Panc1 (cell line): ENCODE results near the gene DIS3L2. TPM values are rescaled to one million over a fixed set of nuclear protein-coding genes. Genes with fewer than 3 reads are reported as not detected.

Experiments
- ATAC-seq: fragments of 200-7000 bp; cut with Tn5 transposase; 2 replicates; pipeline ENCODE4 v1.9.1; 2020; ENCODE audit warnings: mild to moderate bottlenecking, moderate library complexity
- BruUV-seq: library from RNA; stranded (reverse); fragments of 400-500 nt; replicated peaks from 2 replicates; lab custom pipeline; 2021; lab: Mats Ljungman, UMichigan
- CTCF ChIA-PET: fragments of 300-600 bp; sonication (Branson Sonifier 250); formaldehyde crosslinking; loops from one replicate; lab custom pipeline; 2022; ENCODE audit warnings: antibody characterized with exemption; lab: Charles Lee
- POLR2A ChIA-PET: fragments of 300-600 bp; sonication (Branson Sonifier 250); formaldehyde crosslinking; loops from one replicate; lab custom pipeline; 2022; ENCODE audit warnings: antibody characterized with exemption; lab: Charles Lee
- DNase-seq: peaks from one replicate; pipeline ENCODE4 v3.0.0-alpha.2; 2010; ENCODE audit warnings: low read depth, low spot score
- H3K27ac ChIP-seq: 2 replicates; pipeline ENCODE4 v1.5.1; 2011; ENCODE audit warnings: mild to moderate bottlenecking, low read length, inconsistent platforms
- H3K27me3 ChIP-seq: fragments of 200-500 bp; sonication (Bioruptor generic); 2 replicates; pipeline ENCODE4 v1.6.0; 2014; ENCODE audit warnings: low read length, inconsistent platforms; ENCODE audit not compliant: control insufficient read depth, insufficient read depth
- H3K36me3 ChIP-seq: fragments of 200-500 bp; sonication (Bioruptor generic); 2 replicates; pipeline ENCODE4 v1.5.1; 2014; ENCODE audit warnings: inconsistent platforms, mild to moderate bottlenecking, low read length, moderate library complexity; ENCODE audit not compliant: control insufficient read depth, insufficient read depth
- H3K4me1 ChIP-seq: 2 replicates; pipeline ENCODE4 v1.5.1; 2011; ENCODE audit warnings: inconsistent platforms, mild to moderate bottlenecking, low read length, moderate library complexity; ENCODE audit not compliant: control insufficient read depth, insufficient read depth
- H3K4me3 ChIP-seq, 2 experiments: 2 replicates each; pipeline ENCODE4 v1.5.1; 2011 to 2012; ENCODE audit warnings: low read depth in 2 of 2, low read length in 2 of 2, mild to moderate bottlenecking in 2 of 2, inconsistent platforms in 1 of 2, moderate library complexity in 1 of 2
- H3K9me3 ChIP-seq: fragments of 200-500 bp; sonication (Bioruptor generic); 2 replicates; pipeline ENCODE4 v1.5.1; 2014; ENCODE audit warnings: low read depth, mild to moderate bottlenecking, inconsistent platforms, low read length, moderate library complexity; ENCODE audit not compliant: control insufficient read depth, insufficient read depth
- POLR2AphosphoS5 ChIP-seq: IDR thresholded peaks from 2 replicates; pipeline ENCODE4 v1.6.1; 2012; ENCODE audit warnings: mild to moderate bottlenecking, low read depth, low read length, moderate library complexity
- SIN3A ChIP-seq: IDR thresholded peaks from 2 replicates; pipeline ENCODE4 v1.6.1; 2012; ENCODE audit warnings: low read depth, mild to moderate bottlenecking, low read length, moderate library complexity, borderline replicate concordance; ENCODE audit not compliant: insufficient read depth
- TCF7L2 ChIP-seq: IDR thresholded peaks from 2 replicates; pipeline ENCODE4 v1.6.1; 2011; ENCODE audit warnings: mild to moderate bottlenecking, low read depth, low read length, inconsistent platforms
- in situ Hi-C: cut with HindIII; loops from 2 replicates; pipeline ENCODE4 v1.10.0; 2016; ENCODE audit warnings: low sequenced_read_pairs, low pct_unique_long_range_greater_than_20kb
- intact Hi-C: fragments of 100-400 bp; cut with micrococcal nuclease; formaldehyde crosslinking; loops from one replicate; pipeline ENCODE4 v1.10.0; 2022; ENCODE audit not compliant: unreplicated experiment
- total RNA-seq: library from RNA; stranded (reverse); gene quantifications from one replicate; pipeline ENCODE4 v1.2.1, GENCODE V29; 2021; ENCODE audit not compliant: unreplicated experiment
- TF ChIP-seq, protein P1 (sequence below): fragments of 450-650 bp; IDR thresholded peaks from 2 replicates; pipeline ENCODE4 v1.5.1; 2017; ENCODE audit warnings: mild to moderate bottlenecking
- TF ChIP-seq, protein P2 (sequence below), 2 experiments: IDR thresholded peaks; 2 replicates each; pipeline ENCODE4 v1.6.1; 2011 to 2012; ENCODE audit warnings: low read depth in 2 of 2, control low read depth in 1 of 2, low read length in 1 of 2, mild to moderate bottlenecking in 1 of 2, moderate library complexity in 1 of 2; ENCODE audit not compliant: insufficient read depth in 1 of 2

The DIS3L2 gene
- total RNA-seq, 1 experiment from 2014 or later, result 28.1 TPM

DNA sequence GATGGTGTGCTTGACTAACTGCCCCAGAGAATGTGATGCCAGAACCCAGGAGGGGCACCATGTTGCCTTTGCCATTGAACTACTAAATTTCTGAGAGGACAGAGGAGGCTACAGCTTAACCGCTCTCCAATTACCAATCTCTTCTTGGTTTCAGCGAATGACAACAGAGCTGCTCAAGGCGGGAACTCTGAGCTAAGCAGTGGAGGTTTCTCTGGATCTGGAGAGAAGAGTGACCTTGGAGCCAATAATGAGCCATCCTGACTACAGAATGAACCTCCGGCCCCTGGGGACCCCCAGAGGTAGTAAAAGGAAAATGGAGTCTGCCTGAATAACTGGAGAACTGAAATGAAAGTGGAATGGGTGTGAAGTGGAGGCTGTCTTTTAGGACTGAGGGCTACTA is 53.2 kb downstream of the DIS3L2 start:
- POLR2A ChIA-PET, result no interaction called here
- in situ Hi-C loops, result no loop called here
- intact Hi-C loops, result no loop called here
- no peaks in the 10 kb centered on the region for H3K27me3 ChIP-seq
- H3K4me1 ChIP-seq, result no peaks in the 10 kb centered on the region
- H3K4me3 ChIP-seq, result no peak overlapping the region
- no TSS peak for BruUV-seq
- ATAC-seq (no peak), DNase-seq (no peak)
- no peaks in the 10 kb centered on the region for H3K9me3 ChIP-seq
- no peak for TF ChIP-seq POLR2AphosphoS5
- TF ChIP-seq, protein P1, sequence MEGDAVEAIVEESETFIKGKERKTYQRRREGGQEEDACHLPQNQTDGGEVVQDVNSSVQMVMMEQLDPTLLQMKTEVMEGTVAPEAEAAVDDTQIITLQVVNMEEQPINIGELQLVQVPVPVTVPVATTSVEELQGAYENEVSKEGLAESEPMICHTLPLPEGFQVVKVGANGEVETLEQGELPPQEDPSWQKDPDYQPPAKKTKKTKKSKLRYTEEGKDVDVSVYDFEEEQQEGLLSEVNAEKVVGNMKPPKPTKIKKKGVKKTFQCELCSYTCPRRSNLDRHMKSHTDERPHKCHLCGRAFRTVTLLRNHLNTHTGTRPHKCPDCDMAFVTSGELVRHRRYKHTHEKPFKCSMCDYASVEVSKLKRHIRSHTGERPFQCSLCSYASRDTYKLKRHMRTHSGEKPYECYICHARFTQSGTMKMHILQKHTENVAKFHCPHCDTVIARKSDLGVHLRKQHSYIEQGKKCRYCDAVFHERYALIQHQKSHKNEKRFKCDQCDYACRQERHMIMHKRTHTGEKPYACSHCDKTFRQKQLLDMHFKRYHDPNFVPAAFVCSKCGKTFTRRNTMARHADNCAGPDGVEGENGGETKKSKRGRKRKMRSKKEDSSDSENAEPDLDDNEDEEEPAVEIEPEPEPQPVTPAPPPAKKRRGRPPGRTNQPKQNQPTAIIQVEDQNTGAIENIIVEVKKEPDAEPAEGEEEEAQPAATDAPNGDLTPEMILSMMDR, result no peak
- TF ChIP-seq SIN3A, result no peak
- TF ChIP-seq TCF7L2, result no peak
- TF ChIP-seq, protein P2, sequence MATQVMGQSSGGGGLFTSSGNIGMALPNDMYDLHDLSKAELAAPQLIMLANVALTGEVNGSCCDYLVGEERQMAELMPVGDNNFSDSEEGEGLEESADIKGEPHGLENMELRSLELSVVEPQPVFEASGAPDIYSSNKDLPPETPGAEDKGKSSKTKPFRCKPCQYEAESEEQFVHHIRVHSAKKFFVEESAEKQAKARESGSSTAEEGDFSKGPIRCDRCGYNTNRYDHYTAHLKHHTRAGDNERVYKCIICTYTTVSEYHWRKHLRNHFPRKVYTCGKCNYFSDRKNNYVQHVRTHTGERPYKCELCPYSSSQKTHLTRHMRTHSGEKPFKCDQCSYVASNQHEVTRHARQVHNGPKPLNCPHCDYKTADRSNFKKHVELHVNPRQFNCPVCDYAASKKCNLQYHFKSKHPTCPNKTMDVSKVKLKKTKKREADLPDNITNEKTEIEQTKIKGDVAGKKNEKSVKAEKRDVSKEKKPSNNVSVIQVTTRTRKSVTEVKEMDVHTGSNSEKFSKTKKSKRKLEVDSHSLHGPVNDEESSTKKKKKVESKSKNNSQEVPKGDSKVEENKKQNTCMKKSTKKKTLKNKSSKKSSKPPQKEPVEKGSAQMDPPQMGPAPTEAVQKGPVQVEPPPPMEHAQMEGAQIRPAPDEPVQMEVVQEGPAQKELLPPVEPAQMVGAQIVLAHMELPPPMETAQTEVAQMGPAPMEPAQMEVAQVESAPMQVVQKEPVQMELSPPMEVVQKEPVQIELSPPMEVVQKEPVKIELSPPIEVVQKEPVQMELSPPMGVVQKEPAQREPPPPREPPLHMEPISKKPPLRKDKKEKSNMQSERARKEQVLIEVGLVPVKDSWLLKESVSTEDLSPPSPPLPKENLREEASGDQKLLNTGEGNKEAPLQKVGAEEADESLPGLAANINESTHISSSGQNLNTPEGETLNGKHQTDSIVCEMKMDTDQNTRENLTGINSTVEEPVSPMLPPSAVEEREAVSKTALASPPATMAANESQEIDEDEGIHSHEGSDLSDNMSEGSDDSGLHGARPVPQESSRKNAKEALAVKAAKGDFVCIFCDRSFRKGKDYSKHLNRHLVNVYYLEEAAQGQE (IDR thresholded peaks at IDR 0.05; ENCODE audit: insufficient read depth in 1 of 2, low read depth in 2 of 2, low read length in 1 of 2), result no peak
- H3K27ac ChIP-seq, result no peak overlapping the region
- CTCF ChIA-PET, result no interaction called here
- no peaks in the 10 kb centered on the region for H3K36me3 ChIP-seq

DNA sequence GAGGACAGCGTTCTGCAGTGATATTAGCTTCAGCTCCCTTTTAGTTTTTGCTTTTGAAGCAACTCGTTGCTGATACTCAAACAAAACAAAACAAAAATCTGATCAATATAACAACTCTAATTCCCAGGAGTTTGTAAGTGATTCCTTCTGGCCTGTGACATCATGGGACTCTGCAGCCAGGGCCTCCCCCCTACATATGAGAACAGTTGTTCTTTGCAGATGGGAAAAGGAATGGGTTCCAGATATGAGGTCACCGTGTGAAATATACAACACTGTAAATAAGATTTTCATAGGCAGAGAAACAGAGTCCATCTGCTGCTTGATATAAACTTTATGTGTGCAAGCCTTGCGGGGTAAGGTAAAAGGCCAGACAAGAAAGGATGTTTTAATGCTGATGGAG is 56.7 kb downstream of the DIS3L2 start:
- Histone ChIP-seq H3K9me3 (no peaks in the 10 kb centered on the region), H3K27me3 (no peaks in the 10 kb centered on the region), H3K36me3 (no peaks in the 10 kb centered on the region), H3K27ac (no peak overlapping the region), H3K4me3 (no peak overlapping the region), H3K4me1 (no peaks in the 10 kb centered on the region)
- no peak for DNase-seq
- in situ Hi-C loops (no loop called here), intact Hi-C loops (no loop called here)
- TF ChIP-seq TCF7L2, result no peak
- TF ChIP-seq SIN3A, result no peak
- TF ChIP-seq, protein P2 (IDR thresholded peaks at IDR 0.05; ENCODE audit: insufficient read depth in 1 of 2, low read depth in 2 of 2, low read length in 1 of 2), result no peak
- TF ChIP-seq, protein P1, result no peak
- no peak for TF ChIP-seq POLR2AphosphoS5
- ChIA-PET CTCF (no interaction called here), POLR2A (no interaction called here)
- BruUV-seq, result no TSS peak
- ATAC-seq, result no peak
